ENCODE results near the gene HSF2.

HSF2 gene

DNA sequence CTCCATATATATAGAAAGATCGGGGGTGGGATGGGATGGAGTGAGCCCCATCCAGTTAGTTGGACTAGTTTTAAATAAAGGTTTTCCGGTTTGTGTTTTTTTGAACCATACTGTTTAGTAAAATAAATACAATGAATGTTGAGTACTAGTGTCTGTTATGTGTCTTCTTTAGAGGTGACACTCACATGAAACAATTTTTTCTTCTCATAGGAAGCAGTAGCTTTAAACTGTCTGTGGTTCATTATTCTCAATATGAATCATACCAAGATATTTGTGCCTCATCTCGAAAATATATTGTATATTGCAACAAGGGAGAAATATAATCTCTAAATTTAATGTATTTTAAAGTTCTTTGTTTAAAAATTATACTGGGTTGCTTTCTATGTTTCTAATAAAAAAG is 33.4 kb downstream of the HSF2 start:
- H3K79me2 ChIP-seq (ENCODE audit: control insufficient read depth, low read length) = no peaks in the 10 kb centered on the region
- H3K4me1 ChIP-seq (ENCODE audit: control insufficient read depth, low read length) = no peaks in the 10 kb centered on the region
- no peak overlapping the region for H3K4me2 ChIP-seq (ENCODE audit: low read length)
- H3K27me3 ChIP-seq (ENCODE audit: control insufficient read depth, low read length) = no peaks in the 10 kb centered on the region
- no peak overlapping the region for H3K27ac ChIP-seq (ENCODE audit: low read depth, low read length)
- H3K4me3 ChIP-seq (ENCODE audit: low read length) = no peak overlapping the region
- H4K20me1 ChIP-seq (ENCODE audit: control insufficient read depth, insufficient read depth, low read depth, low read length) = no peaks in the 10 kb centered on the region
- TF ChIP-seq, protein P1, sequence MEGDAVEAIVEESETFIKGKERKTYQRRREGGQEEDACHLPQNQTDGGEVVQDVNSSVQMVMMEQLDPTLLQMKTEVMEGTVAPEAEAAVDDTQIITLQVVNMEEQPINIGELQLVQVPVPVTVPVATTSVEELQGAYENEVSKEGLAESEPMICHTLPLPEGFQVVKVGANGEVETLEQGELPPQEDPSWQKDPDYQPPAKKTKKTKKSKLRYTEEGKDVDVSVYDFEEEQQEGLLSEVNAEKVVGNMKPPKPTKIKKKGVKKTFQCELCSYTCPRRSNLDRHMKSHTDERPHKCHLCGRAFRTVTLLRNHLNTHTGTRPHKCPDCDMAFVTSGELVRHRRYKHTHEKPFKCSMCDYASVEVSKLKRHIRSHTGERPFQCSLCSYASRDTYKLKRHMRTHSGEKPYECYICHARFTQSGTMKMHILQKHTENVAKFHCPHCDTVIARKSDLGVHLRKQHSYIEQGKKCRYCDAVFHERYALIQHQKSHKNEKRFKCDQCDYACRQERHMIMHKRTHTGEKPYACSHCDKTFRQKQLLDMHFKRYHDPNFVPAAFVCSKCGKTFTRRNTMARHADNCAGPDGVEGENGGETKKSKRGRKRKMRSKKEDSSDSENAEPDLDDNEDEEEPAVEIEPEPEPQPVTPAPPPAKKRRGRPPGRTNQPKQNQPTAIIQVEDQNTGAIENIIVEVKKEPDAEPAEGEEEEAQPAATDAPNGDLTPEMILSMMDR (IDR thresholded peaks at IDR 0.05; ENCODE audit: low read depth, low read length, poor library complexity, severe bottlenecking) = no peak
- TF ChIP-seq EZH2phosphoT487 (IDR thresholded peaks at IDR 0.05; ENCODE audit: borderline replicate concordance, low read length) = no peak
- peaks cover 84% of the 10 kb centered on the region for H3K36me3 ChIP-seq (ENCODE audit: control insufficient read depth, low read length)
- H3F3A ChIP-seq (ENCODE audit: control insufficient read depth, insufficient read depth) = no peaks in the 10 kb centered on the region
- no peaks in the 10 kb centered on the region; the same call in 1 of the 2 replicates for H3K9me2 ChIP-seq (replicated peaks; ENCODE audit: control insufficient read depth, low read length)
- H3K9me3 ChIP-seq (ENCODE audit: control insufficient read depth, insufficient read depth, low read length) = peaks cover 4% of the 10 kb centered on the region; the same call in 1 of the 2 replicates

DNA sequence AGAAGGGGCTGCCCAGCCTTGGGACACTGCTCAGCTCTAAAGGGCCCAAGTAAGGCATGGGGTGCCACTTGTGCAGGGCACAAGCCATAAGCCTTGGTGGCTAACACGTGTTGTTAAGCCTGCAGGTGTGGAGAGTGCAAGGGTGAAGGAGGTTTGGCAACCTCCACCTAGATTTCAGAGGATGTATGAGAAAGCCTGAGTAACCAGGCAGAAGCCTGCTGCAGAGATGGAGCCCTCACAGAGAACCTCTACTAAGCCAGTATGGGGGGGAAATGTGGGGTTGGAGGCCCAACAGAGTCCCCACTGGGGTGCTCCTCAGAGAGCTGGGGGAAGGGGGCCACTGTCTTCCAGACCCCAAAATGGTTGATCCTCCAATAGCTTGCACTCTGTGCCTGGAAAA is 39.5 kb downstream of the HSF2 start:
- Histone ChIP-seq H3K4me1 (ENCODE audit: control insufficient read depth, low read length) (no peaks in the 10 kb centered on the region), H3K9me2 (replicated peaks; ENCODE audit: control insufficient read depth, low read length) (no peaks in the 10 kb centered on the region; the same call in 1 of the 2 replicates), H4K20me1 (ENCODE audit: control insufficient read depth, insufficient read depth, low read depth, low read length) (no peaks in the 10 kb centered on the region), H3K79me2 (ENCODE audit: control insufficient read depth, low read length) (no peaks in the 10 kb centered on the region), H3K4me3 (ENCODE audit: low read length) (no peak overlapping the region), H3K4me2 (ENCODE audit: low read length) (no peak overlapping the region), H3K9me3 (ENCODE audit: control insufficient read depth, insufficient read depth, low read length) (peaks cover 25% of the 10 kb centered on the region; the same call in 1 of the 2 replicates), H3F3A (ENCODE audit: control insufficient read depth, insufficient read depth) (no peaks in the 10 kb centered on the region), H3K36me3 (ENCODE audit: control insufficient read depth, low read length) (peaks cover 83% of the 10 kb centered on the region), H3K27me3 (ENCODE audit: control insufficient read depth, low read length) (no peaks in the 10 kb centered on the region), H3K27ac (ENCODE audit: low read depth, low read length) (no peak overlapping the region)
- TF ChIP-seq, protein P1 (IDR thresholded peaks at IDR 0.05; ENCODE audit: low read depth, low read length, poor library complexity, severe bottlenecking) = no peak
- TF ChIP-seq EZH2phosphoT487 (IDR thresholded peaks at IDR 0.05; ENCODE audit: borderline replicate concordance, low read length) = no peak

DNA sequence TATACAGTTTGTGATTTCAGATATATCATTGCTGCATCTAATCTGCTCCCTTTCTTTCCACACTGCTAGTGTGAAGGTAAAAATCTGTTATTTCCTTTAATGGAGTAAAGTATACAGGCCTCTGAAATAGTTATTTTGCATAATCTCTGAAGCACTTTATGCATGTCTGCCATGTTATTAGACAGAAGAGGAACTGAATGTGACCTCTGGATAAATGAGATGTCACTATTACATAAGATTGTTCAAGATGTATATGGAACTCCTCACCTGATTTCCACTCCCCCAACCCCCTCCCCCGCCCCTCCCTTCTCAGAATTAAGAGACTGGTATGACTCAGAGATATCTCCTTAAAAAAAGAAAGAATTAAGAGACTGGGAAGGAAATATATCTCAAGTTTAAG is 45.8 kb downstream of the HSF2 start:
- Histone ChIP-seq H3K36me3 (ENCODE audit: control insufficient read depth, low read length) (peaks cover 77% of the 10 kb centered on the region), H3K27me3 (ENCODE audit: control insufficient read depth, low read length) (no peaks in the 10 kb centered on the region), H3K4me3 (ENCODE audit: low read length) (no peak overlapping the region), H3K9me3 (ENCODE audit: control insufficient read depth, insufficient read depth, low read length) (peaks cover 3% of the 10 kb centered on the region; the same call in 1 of the 2 replicates), H3F3A (ENCODE audit: control insufficient read depth, insufficient read depth) (no peaks in the 10 kb centered on the region), H3K27ac (ENCODE audit: low read depth, low read length) (no peak overlapping the region), H3K9me2 (replicated peaks; ENCODE audit: control insufficient read depth, low read length) (no peaks in the 10 kb centered on the region), H3K4me1 (ENCODE audit: control insufficient read depth, low read length) (peaks cover 4% of the 10 kb centered on the region; the same call in 1 of the 2 replicates), H3K4me2 (ENCODE audit: low read length) (no peak overlapping the region), H3K79me2 (ENCODE audit: control insufficient read depth, low read length) (no peaks in the 10 kb centered on the region), H4K20me1 (ENCODE audit: control insufficient read depth, insufficient read depth, low read depth, low read length) (no peaks in the 10 kb centered on the region)
- TF ChIP-seq EZH2phosphoT487 (IDR thresholded peaks at IDR 0.05; ENCODE audit: borderline replicate concordance, low read length) = no peak
- TF ChIP-seq, protein P1 (IDR thresholded peaks at IDR 0.05; ENCODE audit: low read depth, low read length, poor library complexity, severe bottlenecking) = no peak

Data from DOHH2 (cell line).